ENCODE measurements around the gene ERICH6B.

GRCh38 chr13:45540195-45540594 lies 75.3 kb downstream of the ERICH6B start:
- TF ChIP-seq CTCF (IDR thresholded peaks at IDR 0.05; ENCODE audit: low read depth, low read length, missing input control), result no peak
- no peak for TF ChIP-seq SP1 (IDR thresholded peaks at IDR 0.05)
- TF ChIP-seq NR2F2 (IDR thresholded peaks at IDR 0.05), result no peak
- no peak for TF ChIP-seq EGR1 (IDR thresholded peaks at IDR 0.05; ENCODE audit: low read depth in 2 of 2)
- TF ChIP-seq RAD21 (IDR thresholded peaks at IDR 0.05), result no peak
- TF ChIP-seq ATF3 (IDR thresholded peaks at IDR 0.05), result no peak
- TF ChIP-seq ZBTB33 (IDR thresholded peaks at IDR 0.05), result no peak
- no peak for TF ChIP-seq MAX (IDR thresholded peaks at IDR 0.05)
- TF ChIP-seq TAF1 (conservative IDR thresholded peaks at IDR 0.05), result no peak
- TF ChIP-seq JUND (IDR thresholded peaks at IDR 0.05), result no peak
- no peak for TF ChIP-seq REST (IDR thresholded peaks at IDR 0.05)
- no peak for TF ChIP-seq GABPA (IDR thresholded peaks at IDR 0.05 in 1 of 2, conservative IDR thresholded peaks at IDR 0.05 in 1 of 2)
- no peak for TF ChIP-seq RXRA (IDR thresholded peaks at IDR 0.05)
